Activated CD8-positive, alpha-beta memory T cell treated with anti-CD3 and anti-CD28 coated beads for 48 hours (primary cell): ENCODE data around the gene BICD1.

Experiments
- DNase-seq, 3 experiments: peaks; one replicate each; pipeline ENCODE4 v3.0.0-alpha.2; 2020; ENCODE audit warnings: low read depth in 2 of 3, low spot score in 2 of 3

Gene BICD1

DNA sequence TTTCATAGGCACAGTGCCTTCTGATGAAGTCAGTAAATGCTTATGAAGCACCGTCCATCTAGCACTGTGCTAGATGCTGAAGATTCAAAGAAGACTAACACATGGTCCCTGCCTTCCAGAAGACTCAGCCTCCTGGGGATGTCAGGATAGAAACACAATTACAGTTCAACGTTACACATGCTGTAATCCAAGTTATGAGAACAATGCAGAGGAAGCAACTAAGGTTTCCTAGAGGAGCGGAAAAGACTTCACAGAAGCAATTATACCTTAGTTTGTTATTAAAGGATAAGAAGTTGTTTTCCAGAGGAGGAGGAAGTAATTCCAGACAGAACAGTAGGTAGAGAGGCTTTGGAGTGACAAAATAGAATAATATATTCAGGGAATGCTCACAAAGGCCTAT is 225.8 kb downstream of the BICD1 start:
- DNase-seq, result no peak

DNA sequence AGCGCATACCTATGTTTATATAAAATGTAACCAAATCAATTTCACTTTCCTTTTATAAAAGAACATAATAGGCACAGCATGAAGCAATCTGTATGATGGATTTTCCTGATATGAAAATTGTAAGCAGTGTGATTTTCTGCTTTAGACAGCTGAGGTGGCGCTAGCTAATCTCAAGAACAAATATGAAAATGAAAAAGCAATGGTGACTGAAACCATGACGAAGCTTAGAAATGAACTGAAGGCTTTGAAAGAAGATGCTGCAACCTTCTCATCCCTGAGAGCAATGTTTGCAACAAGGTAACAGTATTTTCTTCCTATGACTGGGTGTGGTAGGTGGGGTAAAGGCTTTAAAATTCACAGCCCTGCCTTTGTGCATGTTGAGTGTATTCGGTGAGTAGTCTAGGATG is 227.7 kb downstream of the BICD1 start:
- no peak for DNase-seq

DNA sequence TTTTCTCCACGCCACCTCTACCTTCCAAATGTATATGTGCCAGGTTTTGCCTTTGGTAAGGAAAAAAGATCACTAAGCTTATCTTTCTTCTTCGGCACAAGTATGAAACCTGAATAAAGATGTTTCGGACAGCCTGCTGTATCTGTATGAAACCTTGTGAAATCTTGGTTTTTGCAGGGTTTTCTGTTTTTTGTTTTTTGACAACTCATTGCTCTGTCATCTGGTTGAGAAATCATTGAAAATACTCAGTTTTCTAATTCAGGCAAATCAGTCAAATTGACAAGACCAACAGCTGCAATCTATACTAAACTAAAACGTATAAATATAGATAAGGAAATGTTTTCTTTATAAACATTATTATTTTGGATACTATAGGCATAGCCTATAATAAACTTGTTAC is 229.6 kb downstream of the BICD1 start:
- DNase-seq, result no peak

DNA sequence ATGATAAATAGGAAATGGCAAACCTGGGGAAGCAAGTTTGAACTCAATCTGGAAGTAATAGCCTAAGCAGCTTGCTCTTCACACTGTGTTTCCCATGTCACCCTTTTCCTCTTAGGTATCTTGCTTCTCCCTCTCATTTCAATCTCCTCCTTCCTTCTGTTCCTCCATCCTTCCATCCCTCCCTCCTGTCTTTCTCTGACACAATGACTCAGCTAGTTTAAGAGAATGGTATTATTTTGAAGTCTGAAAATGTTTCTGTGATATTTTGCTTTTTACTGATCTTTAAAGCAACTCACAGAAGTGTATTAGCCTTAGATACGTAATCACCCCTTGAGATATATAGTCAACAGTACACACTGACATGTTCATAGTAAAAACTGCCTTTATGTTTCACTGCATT is 236.8 kb downstream of the BICD1 start:
- no peak for DNase-seq

DNA sequence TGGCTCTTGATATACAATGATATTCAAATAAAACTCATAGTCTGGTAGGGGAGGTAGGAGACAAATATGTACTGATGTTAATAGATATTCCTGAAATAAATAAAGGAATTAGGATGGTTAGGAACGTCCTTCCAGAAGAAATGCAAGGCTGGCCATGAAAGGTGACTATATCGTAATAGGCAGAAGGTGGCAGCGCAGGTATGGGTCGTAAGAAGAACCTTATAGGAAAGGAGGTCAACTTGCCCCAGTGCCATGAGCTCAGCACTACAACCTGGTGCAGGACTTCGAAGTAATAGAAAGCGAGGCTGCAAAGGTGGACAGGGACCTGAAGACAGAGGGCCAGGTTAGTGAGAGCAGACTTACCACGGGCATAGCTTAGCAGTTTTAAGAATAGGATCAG is 237.4 kb downstream of the BICD1 start:
- DNase-seq, result no peak

DNA sequence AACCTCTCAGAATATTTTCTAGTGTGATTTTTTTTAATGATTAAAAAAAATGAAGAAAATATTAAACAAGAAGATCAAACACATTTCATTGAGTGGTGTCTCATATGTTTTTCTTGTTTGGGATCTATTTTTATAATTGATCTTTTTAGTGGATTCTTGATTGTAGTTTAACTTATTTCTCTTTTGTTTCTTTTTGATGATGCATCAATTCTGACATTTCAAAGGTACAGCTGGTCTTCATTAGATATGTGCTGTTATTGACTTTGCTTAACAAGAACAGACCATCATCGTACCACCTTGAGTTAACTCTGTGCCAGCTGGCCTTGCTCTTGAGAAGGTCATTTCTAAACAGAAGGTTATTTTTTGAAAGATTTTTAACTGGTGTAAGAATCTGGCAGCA is 246.9 kb downstream of the BICD1 start:
- DNase-seq, result no peak

DNA sequence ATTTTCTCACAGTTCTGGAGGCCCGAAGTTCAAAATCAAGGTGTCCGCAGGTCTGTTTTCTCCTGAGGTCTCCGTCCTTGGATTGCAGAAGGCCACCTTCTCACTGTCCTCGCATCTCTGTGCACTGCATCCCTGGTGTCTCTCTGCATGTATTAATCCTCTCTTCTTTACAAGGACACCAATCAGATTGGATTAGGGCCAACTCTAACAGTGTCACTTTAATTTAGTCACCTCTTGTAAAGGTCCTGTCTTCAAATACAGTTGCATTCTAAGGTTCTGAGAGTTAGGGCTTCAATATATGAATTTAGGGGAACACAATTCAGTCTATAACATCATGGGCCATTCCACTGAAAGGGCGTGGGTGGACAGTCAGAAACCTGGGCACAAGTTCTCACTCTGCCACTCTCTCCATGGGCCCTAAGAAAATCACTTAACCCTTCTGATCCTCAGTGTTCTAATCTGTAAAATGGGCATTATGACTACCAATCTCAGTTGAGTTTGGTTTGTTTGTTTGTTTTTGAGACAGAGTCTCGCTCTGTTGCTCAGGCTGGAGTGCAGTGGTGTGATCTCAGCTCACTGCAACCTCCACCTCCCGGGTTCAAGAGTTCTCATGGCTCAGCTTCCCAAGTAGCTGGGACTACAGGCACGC is 251.1 kb downstream of the BICD1 start:
- no peak for DNase-seq

DNA sequence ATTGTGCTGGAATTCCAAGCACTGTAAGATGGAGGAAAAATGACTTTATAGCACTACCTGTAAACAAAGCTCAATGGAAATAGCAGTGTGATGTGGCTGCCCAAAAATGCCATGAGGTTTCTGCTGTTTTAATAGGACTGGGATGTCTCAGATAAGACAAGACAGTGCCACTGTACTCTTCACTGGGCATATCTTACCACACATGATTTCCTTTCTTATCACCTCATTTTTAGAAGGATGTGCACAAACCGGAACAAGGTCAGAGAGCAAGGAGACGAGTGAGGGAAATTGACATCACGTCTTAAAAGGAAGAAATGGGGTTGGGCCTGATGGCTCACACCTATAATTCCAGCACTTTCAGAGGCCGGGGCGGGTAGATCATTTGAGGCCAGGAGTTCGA is 254.3 kb downstream of the BICD1 start:
- DNase-seq, result no peak

DNA sequence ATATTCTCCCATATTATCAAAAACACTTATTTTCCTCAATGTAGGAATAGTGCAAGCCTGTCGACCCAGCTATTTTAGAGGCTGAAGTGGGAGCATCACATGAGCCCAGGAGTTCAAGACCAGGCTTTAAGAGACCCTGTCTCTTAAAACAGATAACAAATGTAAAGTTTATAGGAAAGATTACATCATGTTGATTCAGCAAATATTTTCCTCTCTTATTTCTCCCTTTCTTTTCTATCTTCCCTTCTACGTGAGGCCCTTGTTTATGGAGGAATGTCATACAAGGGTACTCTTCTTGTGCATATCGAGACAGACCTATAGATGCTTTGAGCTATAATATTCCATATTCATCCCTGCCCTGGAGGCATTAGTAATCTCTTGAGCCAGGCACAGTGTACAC is 256.2 kb downstream of the BICD1 start:
- DNase-seq, result no peak

DNA sequence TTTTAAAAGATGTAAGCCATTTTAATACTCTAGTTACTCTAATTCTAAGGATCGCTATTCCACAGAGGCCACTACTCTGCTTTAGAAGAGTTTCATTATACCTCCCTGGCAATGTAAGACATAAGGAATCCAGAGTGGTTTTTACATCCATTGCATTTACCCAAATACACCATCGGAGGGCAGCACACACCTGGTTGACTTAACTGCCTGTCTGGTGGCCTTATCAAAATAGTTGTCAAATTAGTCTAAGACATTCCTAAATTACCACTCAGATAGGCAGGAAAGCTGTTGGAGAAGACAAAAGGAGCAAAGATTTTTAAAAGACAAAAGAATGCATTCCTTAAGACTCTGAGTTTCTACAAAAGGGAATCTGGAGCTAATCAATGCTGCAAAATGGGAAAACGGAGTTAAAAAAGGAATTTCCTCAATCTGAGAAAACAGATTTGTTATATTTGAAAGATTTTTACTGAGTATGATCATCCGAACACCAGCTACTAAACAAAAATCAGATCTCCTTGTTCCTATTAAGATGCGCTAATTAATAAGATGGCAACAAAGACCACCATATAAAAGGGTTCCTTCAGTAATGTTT is 258.9 kb downstream of the BICD1 start:
- peak in 1 of 3 experiments; percentile 6 for DNase-seq

DNA sequence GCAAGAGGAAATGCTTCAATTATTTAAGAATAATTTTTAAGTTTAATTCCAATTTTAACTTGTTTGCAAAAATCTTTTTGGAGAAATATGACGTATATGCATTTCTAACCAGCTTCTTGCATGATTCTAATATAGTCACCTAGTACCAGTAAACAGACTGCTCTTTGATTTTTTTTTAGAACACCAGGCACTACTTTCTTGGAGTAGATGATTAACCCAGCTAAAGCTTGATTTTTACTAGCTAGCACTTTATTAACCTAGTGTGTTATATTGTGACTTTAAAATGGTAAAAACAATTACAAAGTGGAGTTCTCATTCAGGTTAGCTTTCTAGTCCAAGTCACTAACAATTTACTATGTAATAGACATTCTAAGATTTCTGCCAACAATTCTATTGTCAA is 260.1 kb downstream of the BICD1 start:
- no peak for DNase-seq

DNA sequence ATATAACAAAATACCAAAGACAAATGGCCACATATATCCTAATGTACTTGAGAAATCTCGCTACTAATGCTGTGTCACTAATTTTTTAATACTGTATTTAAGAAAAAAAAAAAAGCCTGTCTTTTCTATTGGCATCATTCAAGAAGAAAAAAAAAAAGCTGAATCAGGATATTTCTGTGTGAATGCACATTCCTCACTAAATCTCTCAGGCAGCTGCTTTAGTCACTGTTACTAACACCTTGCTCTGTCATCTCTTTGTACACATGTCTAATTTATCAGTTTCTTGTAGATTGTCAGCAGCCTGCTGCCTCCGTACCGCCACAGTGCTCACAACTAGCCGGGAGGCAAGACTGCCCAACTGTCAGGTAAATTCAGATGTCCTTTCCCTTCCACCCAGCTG is 260.7 kb downstream of the BICD1 start:
- no peak for DNase-seq

DNA sequence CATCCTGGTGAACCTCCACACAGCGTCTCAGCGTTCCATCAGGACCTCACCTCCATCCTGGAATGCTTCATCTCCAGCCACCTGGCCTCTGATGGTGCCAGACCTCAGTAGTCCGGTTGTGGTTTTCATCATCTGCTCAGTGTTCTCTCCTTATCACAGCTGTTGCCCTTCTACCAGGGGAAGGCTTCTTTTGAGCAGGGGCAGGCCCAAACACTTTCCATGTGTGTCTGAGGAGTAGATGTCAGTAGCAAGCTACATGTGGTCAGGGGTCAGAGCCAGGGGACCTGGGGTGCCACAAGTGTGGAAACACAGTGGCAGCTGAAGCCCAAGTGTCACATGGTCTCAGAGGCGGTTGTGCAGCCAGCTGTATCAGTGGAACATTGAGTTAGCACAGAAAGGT is 262.6 kb downstream of the BICD1 start:
- DNase-seq, result no peak

DNA sequence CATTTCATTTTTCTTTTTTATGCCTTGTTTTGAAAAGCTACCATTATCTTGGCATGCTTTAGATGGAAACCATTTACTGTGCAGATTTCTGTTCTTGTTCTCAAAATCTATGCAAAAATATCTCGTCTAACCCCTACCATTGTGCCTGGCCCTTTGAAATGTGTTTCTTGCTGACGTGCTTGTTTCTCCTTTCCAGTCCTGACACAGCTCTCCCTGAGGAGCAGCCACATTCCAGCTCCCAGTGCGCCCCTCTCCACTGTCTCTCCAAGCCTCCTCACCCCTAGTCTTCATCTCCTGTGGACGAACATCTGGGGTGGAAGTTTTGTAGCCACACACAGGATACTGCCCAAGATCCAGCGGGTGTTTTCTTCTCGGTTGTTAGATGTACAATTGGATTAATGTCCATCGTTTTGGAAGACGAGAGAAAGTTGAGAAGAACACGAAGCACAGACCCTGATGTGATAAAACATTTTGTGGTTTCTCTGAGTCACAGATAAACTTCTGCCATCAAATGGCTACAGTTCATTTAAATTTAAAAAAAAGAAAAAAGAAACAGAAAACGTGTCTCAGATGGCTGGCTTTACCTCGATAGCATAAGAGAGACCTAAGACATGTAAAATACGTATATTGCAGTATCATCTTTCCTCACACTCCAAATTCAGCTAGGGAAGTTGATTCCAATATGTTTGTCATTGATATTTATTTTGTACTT is 270.9 kb downstream of the BICD1 start:
- DNase-seq, result no peak

DNA sequence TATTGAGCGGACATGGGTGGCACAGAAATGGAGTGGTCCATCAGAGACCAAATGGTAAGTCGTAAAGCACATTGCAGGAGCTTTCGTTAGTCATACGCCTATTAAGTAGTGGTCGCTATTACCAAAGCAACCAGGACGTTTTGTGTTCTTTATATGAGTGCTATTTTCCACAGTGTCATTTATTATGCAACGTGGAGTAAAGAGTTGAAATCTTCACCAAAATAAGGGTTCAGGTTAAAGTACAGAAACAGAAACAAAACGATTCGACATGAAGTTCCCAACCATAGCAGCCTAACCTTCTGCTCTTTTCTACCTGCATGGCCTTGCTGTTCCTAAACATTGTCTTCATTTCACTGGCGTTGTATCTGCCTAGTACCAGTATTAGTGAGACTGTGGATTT is 272.6 kb downstream of the BICD1 start:
- no peak for DNase-seq

DNA sequence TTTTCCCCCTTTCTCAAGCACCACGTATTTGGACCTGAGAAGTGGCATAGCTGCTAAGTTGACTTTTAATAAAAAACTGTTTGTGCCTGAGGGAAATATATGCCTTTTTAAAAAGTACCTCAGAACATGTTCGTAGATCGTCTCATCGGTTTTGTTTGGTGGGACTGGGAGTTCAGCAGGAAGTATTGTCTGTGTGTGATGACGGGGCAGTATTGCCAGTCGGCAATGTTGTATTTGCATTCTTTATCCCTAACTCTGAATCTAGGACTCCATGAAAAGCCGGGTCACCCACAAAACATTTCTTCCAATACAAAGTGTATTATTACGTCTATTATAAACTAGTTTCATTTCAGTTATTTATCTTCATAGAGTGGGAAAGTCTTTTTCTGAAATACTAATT is 273.0 kb downstream of the BICD1 start:
- no peak for DNase-seq

DNA sequence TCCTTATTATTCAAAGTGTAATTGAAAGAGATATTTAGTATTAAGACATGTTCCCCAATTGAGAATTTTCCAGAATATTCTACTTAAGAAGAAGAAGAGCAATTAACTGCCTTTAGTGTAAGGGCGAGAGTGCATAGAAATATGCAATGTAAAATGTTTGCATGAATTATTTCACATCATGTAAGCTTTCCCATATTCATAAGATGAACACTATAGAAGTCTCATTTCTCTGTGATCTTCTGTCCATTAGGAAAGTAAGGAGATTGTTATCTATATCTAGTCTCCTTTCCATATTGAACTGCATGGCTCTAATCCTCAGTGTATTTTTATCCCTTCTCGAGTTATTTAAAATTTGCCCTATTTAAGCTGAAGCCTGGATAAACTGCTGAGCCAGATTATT is 275.6 kb downstream of the BICD1 start:
- DNase-seq, result no peak

DNA sequence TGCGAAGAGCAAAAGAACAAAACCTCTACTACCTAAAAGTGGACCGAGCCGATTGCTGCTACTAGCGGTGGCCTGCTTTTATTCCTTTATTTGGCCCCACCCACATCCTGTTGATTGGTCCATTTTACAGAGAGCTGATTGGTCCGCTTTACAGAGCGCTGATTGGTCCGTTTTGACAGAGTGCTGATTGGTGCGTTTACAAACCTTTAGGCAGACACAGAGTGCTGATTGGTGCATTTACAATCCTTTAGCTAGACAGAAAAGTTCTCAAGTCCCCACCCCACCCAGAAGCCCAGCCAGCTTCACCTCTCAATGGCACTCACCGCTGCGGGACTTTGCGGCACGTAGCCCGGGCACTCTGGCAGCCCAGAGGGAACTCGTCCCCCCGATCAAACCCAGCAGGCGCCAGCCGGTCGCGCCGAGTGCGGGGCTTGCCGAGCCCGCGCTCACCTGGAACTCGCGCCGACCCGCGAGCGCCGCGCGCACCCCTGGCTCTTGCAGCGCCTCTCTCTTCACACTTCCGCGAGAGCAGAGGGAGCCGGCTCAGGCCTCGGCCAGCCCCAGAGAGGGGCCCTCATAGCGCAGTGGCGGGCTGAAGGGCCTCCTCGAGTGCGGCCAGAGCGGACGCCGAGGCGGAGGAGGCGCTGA is 284.0 kb downstream of the BICD1 start:
- peak in 1 of 3 experiments; percentile 5 for DNase-seq

DNA sequence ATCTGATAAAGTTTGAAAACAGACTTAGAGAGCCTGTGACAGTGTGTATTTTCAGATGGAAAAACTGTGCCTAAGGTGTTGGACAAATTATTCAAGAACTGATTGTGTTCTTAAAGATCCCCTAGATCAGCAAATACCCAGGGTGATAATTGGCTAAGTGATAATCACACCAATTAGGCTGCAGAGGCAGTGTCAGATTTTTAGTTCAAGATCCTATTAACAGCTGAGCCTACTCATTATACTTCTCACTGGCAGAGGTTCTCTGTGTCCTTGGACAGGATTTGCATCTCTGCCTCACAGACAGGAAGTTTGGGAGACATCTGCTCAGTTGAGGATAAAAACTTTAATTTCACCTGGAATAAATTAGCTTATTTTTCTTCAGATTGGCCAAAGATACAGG is 288.4 kb downstream of the BICD1 start:
- no peak for DNase-seq

DNA sequence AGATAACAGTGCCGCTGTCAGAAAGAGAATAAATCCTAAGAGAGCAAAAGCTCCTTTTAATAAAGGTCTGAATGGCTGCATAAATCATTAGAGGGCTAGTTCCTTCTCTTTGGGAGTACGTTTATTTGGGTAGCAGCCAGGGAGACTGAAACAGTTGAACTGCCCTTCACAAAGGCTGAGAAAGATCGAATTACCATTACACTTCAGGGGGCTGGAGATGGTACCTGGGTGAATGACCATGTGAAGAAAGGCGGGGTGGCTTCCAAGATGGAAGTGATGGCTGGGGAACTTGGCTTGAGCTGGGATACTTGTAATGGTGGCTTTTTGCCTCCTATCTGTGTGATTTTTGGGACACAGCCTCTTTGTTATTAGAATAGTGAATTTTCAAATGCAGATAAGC is 291.0 kb downstream of the BICD1 start:
- DNase-seq, result no peak

DNA sequence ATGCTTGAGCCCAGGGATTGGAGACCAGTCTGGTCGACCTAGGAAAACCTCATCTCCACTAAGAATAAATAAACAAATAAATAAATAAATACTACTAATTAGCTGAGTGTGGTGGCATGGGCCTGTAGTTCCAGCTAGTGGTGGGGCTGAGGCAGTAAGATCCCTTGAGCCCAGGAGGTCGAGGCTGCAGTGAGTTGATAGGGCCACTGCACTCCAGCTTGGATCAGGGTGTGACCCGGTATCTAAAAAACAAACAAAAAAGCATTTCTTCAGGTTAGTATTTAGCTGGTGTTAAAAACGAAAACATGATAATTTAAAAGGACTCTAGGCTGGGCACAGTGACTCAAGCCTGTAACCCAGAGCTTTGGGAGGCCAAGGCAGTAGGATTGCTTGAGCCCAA is 291.5 kb downstream of the BICD1 start:
- DNase-seq, result no peak

DNA sequence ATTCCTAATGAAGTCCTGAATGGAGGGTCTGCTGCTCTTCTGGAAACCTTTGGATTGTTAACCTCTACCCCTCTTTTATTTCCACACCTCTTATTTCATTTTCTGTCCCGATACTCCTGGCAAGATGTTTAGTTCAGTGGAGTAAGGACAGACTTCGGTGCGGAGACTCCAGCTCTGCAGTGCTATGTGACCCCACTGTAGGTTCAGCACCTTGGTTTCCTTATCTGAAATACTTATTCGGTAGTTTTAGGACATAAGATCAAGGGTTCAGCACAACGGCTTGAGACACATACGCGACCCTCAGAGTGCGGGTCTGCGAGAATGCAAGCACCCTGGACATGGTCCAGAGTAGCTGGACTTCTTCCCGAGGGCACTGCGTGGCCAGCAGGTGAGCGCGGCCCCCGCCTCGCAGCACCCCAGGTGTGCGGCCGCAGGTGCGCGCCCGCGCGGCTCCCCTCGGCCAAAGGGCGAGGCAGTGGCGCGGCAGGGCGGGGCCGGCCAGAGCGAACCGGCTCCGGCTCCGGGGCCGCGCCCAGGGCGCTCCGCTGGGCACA is 292.2 kb downstream of the BICD1 start:
- no peak for DNase-seq
